Astrocyte (in vitro differentiated cells and primary cell): ENCODE data around the gene STMN1.

Experiments used
- EZH2 ChIP-seq: IDR thresholded peaks from 2 replicates; pipeline ENCODE4 v1.6.1; 2012; ENCODE audit warnings: mild to moderate bottlenecking, low read length, inconsistent platforms; ENCODE audit not compliant: insufficient read depth
- TF ChIP-seq, protein P1 (sequence below): IDR thresholded peaks from 2 replicates; pipeline ENCODE4 v1.5.1; 2011; ENCODE audit warnings: low read depth, mild to moderate bottlenecking, inconsistent platforms, low read length, moderate library complexity; ENCODE audit not compliant: insufficient read depth

DNA sequence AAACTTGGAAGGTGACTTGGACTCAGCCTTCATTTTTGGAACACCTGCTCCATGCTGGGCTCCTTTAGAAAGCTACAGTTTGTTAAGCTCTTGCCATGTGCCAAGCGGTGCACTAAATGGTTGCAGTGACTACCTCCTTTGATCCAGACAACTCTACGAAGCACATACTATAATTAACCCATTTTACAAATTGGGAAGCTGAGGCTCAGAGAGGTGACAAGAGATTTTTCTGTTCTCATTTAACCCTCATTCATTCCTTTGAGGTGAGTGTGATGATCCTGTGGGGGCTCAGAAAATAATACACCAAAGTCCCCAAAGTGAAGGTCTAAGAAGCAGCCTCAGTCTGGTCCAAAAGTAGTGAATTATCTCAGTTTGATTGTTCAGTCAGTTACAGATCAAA lies 29.1 kb downstream of the STMN1 start:
- TF ChIP-seq, protein P1, sequence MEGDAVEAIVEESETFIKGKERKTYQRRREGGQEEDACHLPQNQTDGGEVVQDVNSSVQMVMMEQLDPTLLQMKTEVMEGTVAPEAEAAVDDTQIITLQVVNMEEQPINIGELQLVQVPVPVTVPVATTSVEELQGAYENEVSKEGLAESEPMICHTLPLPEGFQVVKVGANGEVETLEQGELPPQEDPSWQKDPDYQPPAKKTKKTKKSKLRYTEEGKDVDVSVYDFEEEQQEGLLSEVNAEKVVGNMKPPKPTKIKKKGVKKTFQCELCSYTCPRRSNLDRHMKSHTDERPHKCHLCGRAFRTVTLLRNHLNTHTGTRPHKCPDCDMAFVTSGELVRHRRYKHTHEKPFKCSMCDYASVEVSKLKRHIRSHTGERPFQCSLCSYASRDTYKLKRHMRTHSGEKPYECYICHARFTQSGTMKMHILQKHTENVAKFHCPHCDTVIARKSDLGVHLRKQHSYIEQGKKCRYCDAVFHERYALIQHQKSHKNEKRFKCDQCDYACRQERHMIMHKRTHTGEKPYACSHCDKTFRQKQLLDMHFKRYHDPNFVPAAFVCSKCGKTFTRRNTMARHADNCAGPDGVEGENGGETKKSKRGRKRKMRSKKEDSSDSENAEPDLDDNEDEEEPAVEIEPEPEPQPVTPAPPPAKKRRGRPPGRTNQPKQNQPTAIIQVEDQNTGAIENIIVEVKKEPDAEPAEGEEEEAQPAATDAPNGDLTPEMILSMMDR = no peak
- no peak for TF ChIP-seq EZH2
